Smooth muscle cell (in vitro differentiated cells): Measurements from ENCODE around the gene PLXDC1. TPM values are rescaled to one million over a fixed set of nuclear protein-coding genes. Genes with fewer than 3 reads are reported as not detected.

Source experiments
- DNase-seq: peaks from one replicate; lab custom pipeline; 2025; ENCODE audit not compliant: unreplicated experiment; lab: John Stamatoyannopoulos, UW
- H2AFZ ChIP-seq: fragments of 200-600 bp; sonication (generic); 2 replicates; pipeline ENCODE4 v1.6.0; 2016; ENCODE audit warnings: antibody characterized with exemption, low read depth, mild to moderate bottlenecking
- H3F3A ChIP-seq: fragments of 200-600 bp; sonication (generic); 2 replicates; pipeline ENCODE4 v1.6.0; 2017; ENCODE audit warnings: antibody characterized with exemption, low read depth
- H3K27ac ChIP-seq: fragments of 200-600 bp; sonication (generic); 2 replicates; pipeline ENCODE4 v1.5.1; 2016; ENCODE audit warnings: low read depth, mild to moderate bottlenecking
- H3K27me3 ChIP-seq: fragments of 200-600 bp; sonication (generic); 2 replicates; pipeline ENCODE4 v1.6.1; 2016; ENCODE audit warnings: low read depth, mild to moderate bottlenecking
- H3K36me3 ChIP-seq: fragments of 200-600 bp; sonication (generic); 2 replicates; pipeline ENCODE4 v1.5.1; 2016; ENCODE audit warnings: low read depth
- H3K4me1 ChIP-seq: fragments of 200-600 bp; sonication (generic); 2 replicates; pipeline ENCODE4 v1.5.1; 2016; ENCODE audit warnings: low read depth
- H3K4me2 ChIP-seq: fragments of 200-600 bp; sonication (generic); 2 replicates; pipeline ENCODE4 v1.6.0; 2016; ENCODE audit warnings: mild to moderate bottlenecking
- H3K4me3 ChIP-seq: fragments of 200-600 bp; sonication (generic); 2 replicates; pipeline ENCODE4 v1.5.1; 2016; ENCODE audit warnings: mild to moderate bottlenecking
- H3K79me2 ChIP-seq: fragments of 200-600 bp; sonication (generic); 2 replicates; pipeline ENCODE4 v1.6.0; 2016; ENCODE audit warnings: low read depth, mild to moderate bottlenecking
- H3K9ac ChIP-seq: fragments of 200-600 bp; sonication (generic); 2 replicates; pipeline ENCODE4 v1.6.0; 2016; ENCODE audit warnings: low read depth
- H3K9me3 ChIP-seq: fragments of 200-600 bp; sonication (generic); replicated peaks from 2 replicates; pipeline ENCODE4 v1.5.1; 2016; ENCODE audit warnings: low read depth
- H4K20me1 ChIP-seq: fragments of 200-600 bp; sonication (generic); 2 replicates; pipeline ENCODE4 v1.6.0; 2016; ENCODE audit warnings: low read depth
- CTCF ChIP-seq: fragments of 200-600 bp; sonication (generic); IDR thresholded peaks from 2 replicates; pipeline ENCODE4 v1.5.1; 2017; ENCODE audit warnings: borderline replicate concordance, mild to moderate bottlenecking, antibody characterized with exemption; ENCODE audit not compliant: insufficient read depth, poor library complexity, severe bottlenecking
- WGBS: methylation state at CpG from one replicate; pipeline ENCODE4 v1.1.7; 2016; ENCODE audit warnings: low lambda C conversion rate; 5-methylcytosine and 5-hydroxymethylcytosine counted together
- polyA plus RNA-seq: library from polyadenylated mRNA; unstranded; fragments of >200 nt; fragmentation: Nextera tagmentation; extraction: Ambion mirVana; gene quantifications from 2 replicates; pipeline ENCODE4 v1.2.1, GENCODE V29; 2016
- total RNA-seq: library from RNA; depleted of rRNA; stranded (reverse); fragments of >200 nt; gene quantifications from 2 replicates; pipeline ENCODE4 v1.2.3, GENCODE V29; 2014

The PLXDC1 gene
- total and polyA plus RNA-seq, 2 experiments from 2014 or later: 17.4 to 18.5 TPM

- Histone ChIP-seq H3K27me3 (no peaks in the 10 kb centered on the region), H2AFZ (no peak overlapping the region), H4K20me1 (no peaks in the 10 kb centered on the region), H3K9me3 (no peaks in the 10 kb centered on the region), H3F3A (peaks cover 4% of the 10 kb centered on the region), H3K4me1 (peaks cover 4% of the 10 kb centered on the region), H3K4me2 (no peak overlapping the region), H3K36me3 (no peaks in the 10 kb centered on the region), H3K79me2 (no peaks in the 10 kb centered on the region), H3K4me3 (no peak overlapping the region), H3K9ac (no peak overlapping the region), H3K27ac (no peak overlapping the region)
- 95% methylated on average over 11 of the region's 11 CpGs for WGBS
- no peak for DNase-seq
- no peak for TF ChIP-seq CTCF
Measured at GRCh38 chr17:39141915-39142664, 9.3 kb downstream of the PLXDC1 start.

- no peak for DNase-seq
- Histone ChIP-seq H3K4me3 (no peak overlapping the region), H3K9ac (no peak overlapping the region), H3K4me1 (peaks cover 4% of the 10 kb centered on the region), H3K9me3 (no peaks in the 10 kb centered on the region), H3K27ac (no peak overlapping the region), H3K36me3 (no peaks in the 10 kb centered on the region), H3K4me2 (no peak overlapping the region), H2AFZ (no peak overlapping the region), H4K20me1 (no peaks in the 10 kb centered on the region), H3K27me3 (no peaks in the 10 kb centered on the region), H3F3A (peaks cover 4% of the 10 kb centered on the region), H3K79me2 (no peaks in the 10 kb centered on the region)
- 91% methylated on average over 5 of the region's 5 CpGs for WGBS
- TF ChIP-seq CTCF: no peak
Measured at GRCh38 chr17:39141294-39141693, 10.1 kb downstream of the PLXDC1 start.

GRCh38 chr17:39139561-39139960 is 11.9 kb downstream of the PLXDC1 start:
- no peak overlapping the region for H3K27ac ChIP-seq
- H3K9ac ChIP-seq: no peak overlapping the region
- no peak overlapping the region for H2AFZ ChIP-seq
- TF ChIP-seq CTCF: no peak
- no peaks in the 10 kb centered on the region for H4K20me1 ChIP-seq
- peaks cover 4% of the 10 kb centered on the region for H3F3A ChIP-seq
- WGBS: 98% methylated on average over 9 of the region's 9 CpGs
- peaks cover 4% of the 10 kb centered on the region for H3K4me1 ChIP-seq
- no peaks in the 10 kb centered on the region for H3K9me3 ChIP-seq
- H3K4me2 ChIP-seq: peak overlapping the region; percentile 75
- H3K27me3 ChIP-seq: no peaks in the 10 kb centered on the region
- no peak for DNase-seq
- no peak overlapping the region for H3K4me3 ChIP-seq
- H3K79me2 ChIP-seq: no peaks in the 10 kb centered on the region
- no peaks in the 10 kb centered on the region for H3K36me3 ChIP-seq

GRCh38 chr17:39139161-39139511 is 12.3 kb downstream of the PLXDC1 start:
- DNase-seq: no peak
- Histone ChIP-seq H3K4me3 (no peak overlapping the region), H3F3A (peaks cover 4% of the 10 kb centered on the region), H3K79me2 (no peaks in the 10 kb centered on the region), H3K4me1 (peaks cover 4% of the 10 kb centered on the region), H3K9ac (peak overlapping the region; percentile 17), H3K4me2 (peak overlapping the region; percentile 75), H3K36me3 (no peaks in the 10 kb centered on the region), H3K27me3 (no peaks in the 10 kb centered on the region), H3K27ac (peak overlapping the region; percentile 85), H2AFZ (no peak overlapping the region), H4K20me1 (no peaks in the 10 kb centered on the region), H3K9me3 (no peaks in the 10 kb centered on the region)
- 12% methylated on average over 2 of the region's 2 CpGs for WGBS
- no peak for TF ChIP-seq CTCF
